RPMI7951 (cell line): ENCODE measurements around the gene HLA-A. TPM values are rescaled to one million over a fixed set of nuclear protein-coding genes. Genes with fewer than 3 reads are reported as not detected.
"Not testable (repeated sequence)": the region's sequence is repeated elsewhere in the genome, so short reads cannot be mapped to it uniquely, and the experiment has no call there.

Experiments
- DNase-seq: peaks from one replicate; pipeline ENCODE4 v3.0.0-alpha.2; 2012; ENCODE audit warnings: low read depth
- total RNA-seq: library from RNA; depleted of rRNA; stranded (reverse); fragments of >200 nt; shearing (Covaris generic); gene quantifications from 2 replicates; pipeline ENCODE4 v1.2.3, GENCODE V29; 2014; rRNA removed

The HLA-A gene
- 1,042 and 1,246 TPM in 2 replicates for total RNA-seq

- peak; percentile 96 for DNase-seq
Measured at GRCh38 chr6:29942275-29943052, at the start of gene HLA-A. Gene HLA-A, plus strand, starts transcription at chr6:29942532. Its CDS starts 22 bp downstream, at chr6:29942554.

GRCh38 chr6:29892696-29893095 is 49.6 kb upstream of the HLA-A start:
- no peak for DNase-seq

GRCh38 chr6:29899281-29899680 is 43.1 kb upstream of the HLA-A start:
- DNase-seq = no peak

- no peak for DNase-seq
Measured at GRCh38 chr6:29905286-29905685, 37.0 kb upstream of the HLA-A start.

- DNase-seq = no peak
Measured at GRCh38 chr6:29907637-29908340, 34.5 kb upstream of the HLA-A start.

GRCh38 chr6:29908341-29908662 is 34.0 kb upstream of the HLA-A start:
- DNase-seq = no peak

- no peak for DNase-seq
Measured at GRCh38 chr6:29908710-29909109, 33.6 kb upstream of the HLA-A start.

GRCh38 chr6:29909985-29910384 is 32.3 kb upstream of the HLA-A start:
- no peak for DNase-seq

- no peak for DNase-seq
Measured at GRCh38 chr6:29912840-29913239, 29.5 kb upstream of the HLA-A start.

GRCh38 chr6:29916741-29917140 is 25.6 kb upstream of the HLA-A start:
- DNase-seq = no peak

- DNase-seq = peak; percentile 7
Measured at GRCh38 chr6:29917857-29918256, 24.5 kb upstream of the HLA-A start.

- DNase-seq = no peak
Measured at GRCh38 chr6:29919506-29920445, 22.6 kb upstream of the HLA-A start.

- no peak for DNase-seq
Measured at GRCh38 chr6:29924287-29924686, 18.0 kb upstream of the HLA-A start.

- peak; percentile 10 for DNase-seq
Measured at GRCh38 chr6:29924731-29925130, 17.6 kb upstream of the HLA-A start.

GRCh38 chr6:29925321-29925720 is 17.0 kb upstream of the HLA-A start:
- no peak for DNase-seq

GRCh38 chr6:29925727-29926412 is 16.5 kb upstream of the HLA-A start:
- DNase-seq = no peak

- DNase-seq = peak; percentile 66
Measured at GRCh38 chr6:29926413-29927274, 15.7 kb upstream of the HLA-A start.

- no peak for DNase-seq
Measured at GRCh38 chr6:29927275-29927569, 15.1 kb upstream of the HLA-A start.

- no peak for DNase-seq
Measured at GRCh38 chr6:29927841-29928388, 14.4 kb upstream of the HLA-A start.

- not testable (repeated sequence) for DNase-seq
Measured at GRCh38 chr6:29930047-29930446, 12.3 kb upstream of the HLA-A start.

GRCh38 chr6:29933955-29934354 is 8.4 kb upstream of the HLA-A start:
- no peak for DNase-seq
